HEK293T (cell line): ENCODE data around the gene TSPAN17.

ENCODE experiments used
- BHLHE40 ChIP-seq: fragments of 450-650 bp; IDR thresholded peaks from 2 replicates; pipeline ENCODE4 v1.6.1; 2016; ENCODE audit warnings: mild to moderate bottlenecking, moderate library complexity, borderline replicate concordance
- L3MBTL2 ChIP-seq: fragments of 450-650 bp; conservative IDR thresholded peaks from 2 replicates; pipeline ENCODE4 v1.6.1; 2016; ENCODE audit warnings: mild to moderate bottlenecking
- LEF1 ChIP-seq: fragments of 450-650 bp; IDR thresholded peaks from 2 replicates; pipeline ENCODE4 v1.6.1; 2017; ENCODE audit warnings: mild to moderate bottlenecking, borderline replicate concordance
- PKNOX1 ChIP-seq: fragments of 450-650 bp; IDR thresholded peaks from 2 replicates; pipeline ENCODE4 v1.6.1; 2016

- TF ChIP-seq LEF1 (no peak), L3MBTL2 (no peak), BHLHE40 (no peak), PKNOX1 (no peak)
Measured at GRCh38 chr5:176642675-176643490, 4.4 kb upstream of the TSPAN17 start.
